Measurements from ENCODE around the gene ZSCAN1.
A peak's percentile ranks its signal among the peaks of the same experiment; 100 is the strongest.

ZSCAN1 gene

GRCh38 chr19:58097781-58098681 is 64.2 kb downstream of the ZSCAN1 start, which contains the start of gene ZSCAN18:
Gene ZSCAN18 (minus strand): TSS chr19:58098231. CDS start chr19:58090267, 7,964 bp downstream.
- Histone ChIP-seq H3K36me3 (replicated peaks) (no peaks in the 10 kb centered on the region), H3K4me1 (no peaks in the 10 kb centered on the region), H3K4me3 (peak within 1 kb of the TSS; percentile 50), H3K27me3 (ENCODE audit: low read depth) (no peaks in the 10 kb centered on the region), H3K9me3 (peaks cover 5% of the 10 kb centered on the region; the same call in 1 of the 2 replicates)
- peak; percentile 82 to 90 for DNase-seq (ENCODE audit: low spot score in 2 of 2)
- in situ Hi-C loops (cut with MboI; ENCODE audit: low sequenced_read_pairs): no loop called here

- peak overlapping the region; percentile 50 for H3K4me3 ChIP-seq
- H3K4me1 ChIP-seq: no peaks in the 10 kb centered on the region
- H3K9me3 ChIP-seq: peaks cover 5% of the 10 kb centered on the region; the same call in 1 of the 2 replicates
- H3K27me3 ChIP-seq (ENCODE audit: low read depth): no peaks in the 10 kb centered on the region
- in situ Hi-C loops (cut with MboI; ENCODE audit: low sequenced_read_pairs): no loop called here
- no peaks in the 10 kb centered on the region for H3K36me3 ChIP-seq (replicated peaks)
- no peak for DNase-seq (ENCODE audit: low spot score in 2 of 2)
These were observed 64.8 kb downstream of the ZSCAN1 start for GRCh38 chr19:58098682-58098998.
